Right lobe of liver (tissue), 4 donors: Measurements from ENCODE around the gene WRNIP1.

Experiments used
- POLR2A ChIP-seq: fragments of 450-650 bp; IDR thresholded peaks from one replicate; pipeline ENCODE4 v1.6.1; 2017; ENCODE audit warnings: antibody characterized with exemption, mild to moderate bottlenecking
- TF ChIP-seq, protein P1 (sequence below), 4 donors: fragments of 200-600 bp in 3 of 4; fragments of 450-650 bp in 1 of 4; IDR thresholded peaks; one replicate each; pipeline versions ENCODE4 v1.5.1 to v1.8.0; 2016 to 2022; ENCODE audit warnings: antibody characterized with exemption in 4 of 4, mild to moderate bottlenecking in 2 of 4
- donor health status: DM: no; HTN: no; CAD: no.
- donor health status: DM: no; HTN: no; CAD: no.
- donor health status: DM: no; HTN: yes; CAD: no.

DNA sequence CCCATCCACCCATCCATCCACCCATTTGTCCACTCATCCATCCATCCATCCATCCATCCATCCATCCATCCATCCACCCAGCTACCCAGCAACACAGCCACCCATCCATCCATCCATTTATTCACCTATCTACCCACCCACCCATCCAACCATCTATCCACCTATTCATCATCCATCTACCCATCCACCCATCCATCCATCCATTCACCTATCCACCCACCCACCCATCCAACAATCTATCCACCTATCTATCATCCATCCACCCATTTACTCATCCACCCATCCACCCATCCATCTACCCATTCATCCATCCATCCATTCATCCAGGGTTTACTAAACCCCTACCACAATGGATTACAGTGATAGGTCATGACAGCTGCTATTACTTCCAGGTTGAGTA lies 69.1 kb downstream of the WRNIP1 start:
- TF ChIP-seq, protein P1, sequence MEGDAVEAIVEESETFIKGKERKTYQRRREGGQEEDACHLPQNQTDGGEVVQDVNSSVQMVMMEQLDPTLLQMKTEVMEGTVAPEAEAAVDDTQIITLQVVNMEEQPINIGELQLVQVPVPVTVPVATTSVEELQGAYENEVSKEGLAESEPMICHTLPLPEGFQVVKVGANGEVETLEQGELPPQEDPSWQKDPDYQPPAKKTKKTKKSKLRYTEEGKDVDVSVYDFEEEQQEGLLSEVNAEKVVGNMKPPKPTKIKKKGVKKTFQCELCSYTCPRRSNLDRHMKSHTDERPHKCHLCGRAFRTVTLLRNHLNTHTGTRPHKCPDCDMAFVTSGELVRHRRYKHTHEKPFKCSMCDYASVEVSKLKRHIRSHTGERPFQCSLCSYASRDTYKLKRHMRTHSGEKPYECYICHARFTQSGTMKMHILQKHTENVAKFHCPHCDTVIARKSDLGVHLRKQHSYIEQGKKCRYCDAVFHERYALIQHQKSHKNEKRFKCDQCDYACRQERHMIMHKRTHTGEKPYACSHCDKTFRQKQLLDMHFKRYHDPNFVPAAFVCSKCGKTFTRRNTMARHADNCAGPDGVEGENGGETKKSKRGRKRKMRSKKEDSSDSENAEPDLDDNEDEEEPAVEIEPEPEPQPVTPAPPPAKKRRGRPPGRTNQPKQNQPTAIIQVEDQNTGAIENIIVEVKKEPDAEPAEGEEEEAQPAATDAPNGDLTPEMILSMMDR (IDR thresholded peaks at IDR 0.05) = no peak
- no peak for TF ChIP-seq POLR2A
